Measurements from ENCODE around the gene ANKS3. TPM values are rescaled to one million over a fixed set of nuclear protein-coding genes. Genes with fewer than 3 reads are reported as not detected.
"Not testable (repeated sequence)": the region's sequence is repeated elsewhere in the genome, so short reads cannot be mapped to it uniquely, and the experiment has no call there.

Gene ANKS3
- total RNA-seq, 4 donors from 2014 or later = 6.7 to 16.6 (median 9.0) TPM

DNA sequence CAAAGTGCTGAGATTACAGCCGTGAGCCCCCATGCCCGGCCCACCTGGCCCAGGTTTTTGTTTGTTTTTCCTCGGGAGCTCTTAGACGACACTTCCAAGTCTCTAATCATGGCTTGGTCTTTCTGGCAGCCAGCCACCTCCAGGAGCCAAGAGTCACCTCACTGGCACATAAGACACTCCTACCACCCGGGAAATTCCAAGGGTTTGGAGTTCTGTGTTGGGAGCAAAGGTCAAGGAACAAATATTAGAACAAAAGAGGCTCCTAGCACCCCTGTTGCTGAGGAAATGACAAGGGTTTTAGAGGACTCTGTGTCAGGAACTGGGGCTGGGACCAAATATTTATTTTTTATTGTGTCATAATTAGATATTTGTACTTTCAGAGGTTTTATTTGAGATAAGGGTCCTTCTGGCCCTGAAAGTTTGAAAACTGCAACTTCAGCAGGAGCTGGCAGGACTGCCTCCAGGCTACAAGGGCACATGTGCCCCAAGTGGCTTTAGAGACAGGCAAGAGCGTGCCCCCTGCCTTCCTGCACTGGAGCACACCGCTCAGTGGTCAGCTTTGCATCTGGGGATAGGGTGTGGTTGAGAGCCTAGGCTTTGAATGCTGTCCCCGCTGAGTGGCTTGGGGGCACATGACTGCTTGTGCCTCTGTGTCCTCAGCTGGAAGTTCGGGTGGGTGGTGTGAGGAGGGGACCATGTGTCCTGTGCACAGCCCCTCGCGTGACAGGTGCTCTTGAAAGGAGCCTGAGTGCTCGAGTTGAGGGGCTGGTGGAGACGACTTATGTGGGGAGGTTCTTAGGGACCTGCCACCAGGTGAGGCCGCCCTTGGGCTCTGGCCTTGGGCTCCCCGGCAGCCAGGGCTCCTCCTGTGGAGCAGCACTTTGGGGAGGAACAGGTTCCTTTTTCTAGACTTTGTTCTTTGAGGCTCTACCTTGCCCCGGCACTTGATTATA lies 79.8 kb downstream of the ANKS3 start:
- DNase-seq (no peak), ATAC-seq (no peak)
- in situ Hi-C loops (cut with MboI; ENCODE audit: low sequenced_read_pairs in 4 of 4) = no loop called here
- Histone ChIP-seq H3K27ac (no peak overlapping the region), H3K4me1 (peaks cover 0 to 3% of the 10 kb centered on the region in 2 donors), H3K4me3 (no peak overlapping the region), H3K9me3 (no peaks in the 10 kb centered on the region), H3K36me3 (peaks cover 0 to 73% of the 10 kb centered on the region in 2 donors), H3K27me3 (no peaks in the 10 kb centered on the region)
- TF ChIP-seq POLR2A (IDR thresholded peaks at IDR 0.05) = no peak
- no peak for TF ChIP-seq CTCF (IDR thresholded peaks at IDR 0.05 in 4 of 5, conservative IDR thresholded peaks at IDR 0.05 in 1 of 5)
- intact Hi-C loops (cut with DNase I; ENCODE audit: low total_unique reads) = no loop called here

DNA sequence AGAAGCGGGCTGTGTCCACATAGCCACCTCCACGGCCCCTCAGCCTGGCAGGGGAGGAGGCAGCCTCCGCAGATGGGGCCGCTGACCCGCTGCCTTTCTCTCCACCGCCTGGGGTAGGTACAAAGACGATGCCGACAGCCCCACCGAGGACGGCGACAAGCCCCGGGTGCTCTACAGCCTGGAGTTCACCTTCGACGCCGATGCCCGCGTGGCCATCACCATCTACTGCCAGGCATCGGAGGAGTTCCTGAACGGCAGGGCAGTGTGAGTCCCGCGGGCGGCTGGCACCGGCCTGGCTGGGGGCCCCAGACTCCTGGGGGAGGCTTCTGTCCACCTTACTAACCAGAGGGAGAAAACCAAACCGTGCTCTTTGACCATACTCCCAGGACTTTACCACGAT lies 81.5 kb downstream of the ANKS3 start:
- H3K9me3 ChIP-seq = no peaks in the 10 kb centered on the region
- no peak for TF ChIP-seq POLR2A (IDR thresholded peaks at IDR 0.05)
- no peak for TF ChIP-seq CTCF (IDR thresholded peaks at IDR 0.05 in 4 of 5, conservative IDR thresholded peaks at IDR 0.05 in 1 of 5)
- intact Hi-C loops (cut with DNase I; ENCODE audit: low total_unique reads) = no loop called here
- peaks cover 0 to 63% of the 10 kb centered on the region in 2 donors for H3K36me3 ChIP-seq
- H3K27me3 ChIP-seq = no peaks in the 10 kb centered on the region
- no peak overlapping the region for H3K27ac ChIP-seq
- no peak overlapping the region for H3K4me3 ChIP-seq
- peaks cover 0 to 3% of the 10 kb centered on the region in 2 donors for H3K4me1 ChIP-seq
- DNase-seq = no peak
- no peak for ATAC-seq
- in situ Hi-C loops (cut with MboI; ENCODE audit: low sequenced_read_pairs in 4 of 4) = no loop called here

DNA sequence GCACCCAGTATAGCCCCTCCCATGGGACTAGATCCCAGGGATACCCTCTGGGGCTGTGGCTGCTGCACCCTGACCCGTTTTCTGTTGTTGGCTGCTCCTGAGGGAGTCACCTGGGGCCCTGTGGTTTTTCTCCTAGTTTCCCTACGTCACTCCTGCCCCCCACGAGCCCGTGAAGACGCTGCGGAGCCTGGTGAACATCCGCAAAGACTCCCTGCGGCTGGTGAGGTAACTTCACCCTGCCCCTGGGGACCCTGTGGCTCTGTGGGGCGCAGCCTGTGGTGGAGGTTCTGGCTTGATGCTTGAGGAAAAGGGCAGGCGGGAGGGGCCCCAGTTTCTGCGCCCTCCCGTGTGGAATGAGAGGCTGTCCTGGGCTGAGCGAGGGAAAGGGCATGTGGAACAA lies 82.2 kb downstream of the ANKS3 start:
- no peaks in the 10 kb centered on the region for H3K9me3 ChIP-seq
- H3K27me3 ChIP-seq = no peaks in the 10 kb centered on the region
- peaks cover 0 to 3% of the 10 kb centered on the region in 2 donors for H3K4me1 ChIP-seq
- H3K27ac ChIP-seq = no peak overlapping the region
- intact Hi-C loops (cut with DNase I; ENCODE audit: low total_unique reads) (no loop called here), in situ Hi-C loops (cut with MboI; ENCODE audit: low sequenced_read_pairs in 4 of 4) (no loop called here)
- DNase-seq (no peak), ATAC-seq (no peak)
- TF ChIP-seq POLR2A (IDR thresholded peaks at IDR 0.05) (no peak), CTCF (IDR thresholded peaks at IDR 0.05 in 4 of 5, conservative IDR thresholded peaks at IDR 0.05 in 1 of 5) (no peak)
- H3K36me3 ChIP-seq = peaks cover 0 to 57% of the 10 kb centered on the region in 2 donors
- H3K4me3 ChIP-seq = no peak overlapping the region

GRCh38 chr16:4650443-4651074 lies 83.5 kb downstream of the ANKS3 start:
- H3K4me1 ChIP-seq; H3K27me3 ChIP-seq; H3K4me3 ChIP-seq; in situ Hi-C loops (cut with MboI; ENCODE audit: low sequenced_read_pairs in 4 of 4); H3K9me3 ChIP-seq; intact Hi-C loops (cut with DNase I; ENCODE audit: low total_unique reads): not testable (repeated sequence)
- peak; percentile 46 to 80 (median 63) for TF ChIP-seq CTCF (IDR thresholded peaks at IDR 0.05 in 4 of 5, conservative IDR thresholded peaks at IDR 0.05 in 1 of 5)
- peak in 1 of 2 donors; percentile 60 for DNase-seq
- Histone ChIP-seq H3K27ac (peak overlapping the region in 1 of 4 donors; percentile 27), H3K36me3 (peaks cover 0 to 46% of the 10 kb centered on the region in 2 donors)
- peak; percentile 54 to 78 for ATAC-seq

Measured in gastrocnemius medialis (tissue), 4 donors.